ENCODE data around the gene SUV39H1. TPM values are rescaled to one million over a fixed set of nuclear protein-coding genes. Genes with fewer than 3 reads are reported as not detected.

SUV39H1 gene
- total RNA-seq, 1 donor from 2014 or later: 2.2 TPM

DNA sequence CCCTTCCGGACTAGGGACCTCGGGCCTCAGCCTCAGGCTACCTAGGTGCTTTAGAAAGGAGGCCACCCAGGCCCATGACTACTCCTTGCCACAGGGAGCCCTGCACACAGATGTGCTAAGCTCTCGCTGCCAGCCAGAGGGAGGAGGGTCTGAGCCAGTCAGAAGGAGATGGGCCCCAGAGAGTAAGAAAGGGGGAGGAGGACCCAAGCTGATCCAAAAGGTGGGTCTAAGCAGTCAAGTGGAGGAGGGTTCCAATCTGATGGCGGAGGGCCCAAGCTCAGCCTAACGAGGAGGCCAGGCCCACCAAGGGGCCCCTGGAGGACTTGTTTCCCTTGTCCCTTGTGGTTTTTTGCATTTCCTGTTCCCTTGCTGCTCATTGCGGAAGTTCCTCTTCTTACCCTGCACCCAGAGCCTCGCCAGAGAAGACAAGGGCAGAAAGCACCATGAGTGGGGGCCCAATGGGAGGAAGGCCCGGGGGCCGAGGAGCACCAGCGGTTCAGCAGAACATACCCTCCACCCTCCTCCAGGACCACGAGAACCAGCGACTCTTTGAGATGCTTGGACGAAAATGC, 13.0 kb upstream of the SUV39H1 start, which contains the start of gene WAS:
Gene WAS (plus strand): TSS at position 389 of the 572 bp plus-strand sequence. CDS start 55 bp downstream, at position 444.
- H3K4me3 ChIP-seq: peak within 1 kb of the TSS in 1 of 2 donors; percentile 20
- intact Hi-C loops (cut with DNase I): no loop called here
- H3K9me3 ChIP-seq: no peaks in the 10 kb centered on the region
- no peaks in the 10 kb centered on the region for H3K4me1 ChIP-seq
- H3K36me3 ChIP-seq: no peaks in the 10 kb centered on the region
- no peak within 1 kb of the TSS for H3K27ac ChIP-seq
- no peak for DNase-seq (ENCODE audit: extremely low spot score in 2 of 2)
- TF ChIP-seq POLR2A (IDR thresholded peaks at IDR 0.05) (no peak), POLR2AphosphoS5 (IDR thresholded peaks at IDR 0.05; ENCODE audit: insufficient read depth in 1 of 2, low read depth in 1 of 2) (no peak)
- TF ChIP-seq, protein P1, sequence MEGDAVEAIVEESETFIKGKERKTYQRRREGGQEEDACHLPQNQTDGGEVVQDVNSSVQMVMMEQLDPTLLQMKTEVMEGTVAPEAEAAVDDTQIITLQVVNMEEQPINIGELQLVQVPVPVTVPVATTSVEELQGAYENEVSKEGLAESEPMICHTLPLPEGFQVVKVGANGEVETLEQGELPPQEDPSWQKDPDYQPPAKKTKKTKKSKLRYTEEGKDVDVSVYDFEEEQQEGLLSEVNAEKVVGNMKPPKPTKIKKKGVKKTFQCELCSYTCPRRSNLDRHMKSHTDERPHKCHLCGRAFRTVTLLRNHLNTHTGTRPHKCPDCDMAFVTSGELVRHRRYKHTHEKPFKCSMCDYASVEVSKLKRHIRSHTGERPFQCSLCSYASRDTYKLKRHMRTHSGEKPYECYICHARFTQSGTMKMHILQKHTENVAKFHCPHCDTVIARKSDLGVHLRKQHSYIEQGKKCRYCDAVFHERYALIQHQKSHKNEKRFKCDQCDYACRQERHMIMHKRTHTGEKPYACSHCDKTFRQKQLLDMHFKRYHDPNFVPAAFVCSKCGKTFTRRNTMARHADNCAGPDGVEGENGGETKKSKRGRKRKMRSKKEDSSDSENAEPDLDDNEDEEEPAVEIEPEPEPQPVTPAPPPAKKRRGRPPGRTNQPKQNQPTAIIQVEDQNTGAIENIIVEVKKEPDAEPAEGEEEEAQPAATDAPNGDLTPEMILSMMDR (IDR thresholded peaks at IDR 0.05): no peak
- no peaks in the 10 kb centered on the region for H3K27me3 ChIP-seq

- H3K27me3 ChIP-seq: no peaks in the 10 kb centered on the region
- no peaks in the 10 kb centered on the region for H3K36me3 ChIP-seq
- H3K4me3 ChIP-seq: peak overlapping the region in 1 of 2 donors; percentile 20
- no peaks in the 10 kb centered on the region for H3K9me3 ChIP-seq
- no peaks in the 10 kb centered on the region for H3K4me1 ChIP-seq
- H3K27ac ChIP-seq: no peak overlapping the region
- intact Hi-C loops (cut with DNase I): no loop called here
- no peak for DNase-seq (ENCODE audit: extremely low spot score in 2 of 2)
- TF ChIP-seq, protein P1 (IDR thresholded peaks at IDR 0.05): no peak
- TF ChIP-seq POLR2AphosphoS5 (IDR thresholded peaks at IDR 0.05; ENCODE audit: insufficient read depth in 1 of 2, low read depth in 1 of 2) (no peak), POLR2A (IDR thresholded peaks at IDR 0.05) (no peak)
These were observed 12.4 kb upstream of the SUV39H1 start for GRCh38 chrX:48684134-48684533.

DNA sequence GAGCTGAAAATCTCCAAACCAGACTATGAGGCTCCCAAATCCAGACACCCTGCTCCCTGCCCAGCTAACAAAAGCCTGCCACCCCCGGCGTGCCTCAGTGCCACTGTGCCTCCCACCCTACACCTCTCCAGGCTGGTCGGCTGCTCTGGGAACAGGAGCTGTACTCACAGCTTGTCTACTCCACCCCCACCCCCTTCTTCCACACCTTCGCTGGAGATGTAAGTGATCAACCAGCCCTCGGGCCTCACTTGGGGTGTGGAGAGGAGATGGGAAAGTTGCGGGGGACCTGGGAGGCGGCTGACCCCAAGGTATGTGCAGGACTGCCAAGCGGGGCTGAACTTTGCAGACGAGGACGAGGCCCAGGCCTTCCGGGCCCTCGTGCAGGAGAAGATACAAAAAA, 11.1 kb upstream of the SUV39H1 start:
- Histone ChIP-seq H3K27me3 (no peaks in the 10 kb centered on the region), H3K9me3 (no peaks in the 10 kb centered on the region), H3K4me3 (no peak overlapping the region), H3K36me3 (no peaks in the 10 kb centered on the region), H3K27ac (no peak overlapping the region), H3K4me1 (no peaks in the 10 kb centered on the region)
- TF ChIP-seq POLR2A (IDR thresholded peaks at IDR 0.05): no peak
- TF ChIP-seq, protein P1 (IDR thresholded peaks at IDR 0.05): no peak
- no peak for TF ChIP-seq POLR2AphosphoS5 (IDR thresholded peaks at IDR 0.05; ENCODE audit: insufficient read depth in 1 of 2, low read depth in 1 of 2)
- no peak for DNase-seq (ENCODE audit: extremely low spot score in 2 of 2)
- intact Hi-C loops (cut with DNase I): no loop called here

GRCh38 chrX:48688531-48689150, 7.9 kb upstream of the SUV39H1 start:
- no peaks in the 10 kb centered on the region for H3K36me3 ChIP-seq
- H3K27ac ChIP-seq: no peak overlapping the region
- no peaks in the 10 kb centered on the region for H3K27me3 ChIP-seq
- H3K9me3 ChIP-seq: no peaks in the 10 kb centered on the region
- DNase-seq (ENCODE audit: extremely low spot score in 2 of 2): no peak
- intact Hi-C loops (cut with DNase I): no loop called here
- TF ChIP-seq, protein P1 (IDR thresholded peaks at IDR 0.05): no peak
- no peak for TF ChIP-seq POLR2AphosphoS5 (IDR thresholded peaks at IDR 0.05; ENCODE audit: insufficient read depth in 1 of 2, low read depth in 1 of 2)
- no peak for TF ChIP-seq POLR2A (IDR thresholded peaks at IDR 0.05)
- no peaks in the 10 kb centered on the region for H3K4me1 ChIP-seq
- H3K4me3 ChIP-seq: no peak overlapping the region
